ENCODE results near the gene CAD.

GRCh38 chr2:27218614-27219013 is 1.4 kb downstream of the CAD start:
- TF ChIP-seq CTCF (IDR thresholded peaks at IDR 0.05) (no peak), POLR2A (IDR thresholded peaks at IDR 0.05) (no peak)
